Measurements from ENCODE around the gene CHD1. TPM values are rescaled to one million over a fixed set of nuclear protein-coding genes. Genes with fewer than 3 reads are reported as not detected.

CHD1 gene
- total RNA-seq, 1 experiment from 2014 or later, result 41.8 TPM

DNA sequence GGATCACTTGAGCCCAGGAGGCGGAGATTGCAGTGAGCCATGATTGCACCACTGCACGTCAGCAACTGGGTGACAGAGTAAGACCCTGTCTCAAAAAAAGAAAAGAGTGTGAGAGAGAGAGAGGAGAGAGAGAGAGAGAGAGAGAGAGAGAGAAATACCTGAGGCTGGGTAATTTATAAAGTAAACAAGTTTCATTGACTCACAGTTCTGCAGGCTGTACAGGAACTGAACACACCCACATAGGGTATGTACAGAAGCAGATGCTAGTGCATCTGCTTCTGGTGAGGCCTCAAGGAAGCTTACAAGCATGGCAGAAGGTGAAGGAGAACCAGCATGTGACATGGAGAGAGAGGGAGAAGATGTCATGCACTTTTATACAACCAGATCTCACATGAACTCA lies 46.4 kb upstream of the CHD1 start (continued):
- no peak for TF ChIP-seq ZSCAN18 (CRISPR knock-in tag; IDR thresholded peaks at IDR 0.05)
- no peak for TF ChIP-seq ATF3 (CRISPR knock-in tag; conservative IDR thresholded peaks at IDR 0.05)
- no peak for TF ChIP-seq ZNF219 (CRISPR knock-in tag; IDR thresholded peaks at IDR 0.05; ENCODE audit: borderline replicate concordance)
- no peak for TF ChIP-seq GTF2I (CRISPR knock-in tag; conservative IDR thresholded peaks at IDR 0.05)
- TF ChIP-seq, protein P1, sequence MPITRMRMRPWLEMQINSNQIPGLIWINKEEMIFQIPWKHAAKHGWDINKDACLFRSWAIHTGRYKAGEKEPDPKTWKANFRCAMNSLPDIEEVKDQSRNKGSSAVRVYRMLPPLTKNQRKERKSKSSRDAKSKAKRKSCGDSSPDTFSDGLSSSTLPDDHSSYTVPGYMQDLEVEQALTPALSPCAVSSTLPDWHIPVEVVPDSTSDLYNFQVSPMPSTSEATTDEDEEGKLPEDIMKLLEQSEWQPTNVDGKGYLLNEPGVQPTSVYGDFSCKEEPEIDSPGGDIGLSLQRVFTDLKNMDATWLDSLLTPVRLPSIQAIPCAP (CRISPR knock-in tag; IDR thresholded peaks at IDR 0.05), result no peak
- TF ChIP-seq, protein P2, sequence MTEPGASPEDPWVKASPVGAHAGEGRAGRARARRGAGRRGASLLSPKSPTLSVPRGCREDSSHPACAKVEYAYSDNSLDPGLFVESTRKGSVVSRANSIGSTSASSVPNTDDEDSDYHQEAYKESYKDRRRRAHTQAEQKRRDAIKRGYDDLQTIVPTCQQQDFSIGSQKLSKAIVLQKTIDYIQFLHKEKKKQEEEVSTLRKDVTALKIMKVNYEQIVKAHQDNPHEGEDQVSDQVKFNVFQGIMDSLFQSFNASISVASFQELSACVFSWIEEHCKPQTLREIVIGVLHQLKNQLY (CRISPR knock-in tag; IDR thresholded peaks at IDR 0.05), result no peak
- no peak for TF ChIP-seq EMX1 (CRISPR knock-in tag; IDR thresholded peaks at IDR 0.05)
- TF ChIP-seq NFE2L1 (CRISPR knock-in tag; IDR thresholded peaks at IDR 0.05), result no peak
- no peak for TF ChIP-seq SP1 (CRISPR knock-in tag; conservative IDR thresholded peaks at IDR 0.05)
- TF ChIP-seq FOXP1 (CRISPR knock-in tag; IDR thresholded peaks at IDR 0.05; ENCODE audit: borderline replicate concordance), result no peak
- no peak for TF ChIP-seq ESRRA (CRISPR knock-in tag; IDR thresholded peaks at IDR 0.05; ENCODE audit: borderline replicate concordance)
- TF ChIP-seq, protein P3, sequence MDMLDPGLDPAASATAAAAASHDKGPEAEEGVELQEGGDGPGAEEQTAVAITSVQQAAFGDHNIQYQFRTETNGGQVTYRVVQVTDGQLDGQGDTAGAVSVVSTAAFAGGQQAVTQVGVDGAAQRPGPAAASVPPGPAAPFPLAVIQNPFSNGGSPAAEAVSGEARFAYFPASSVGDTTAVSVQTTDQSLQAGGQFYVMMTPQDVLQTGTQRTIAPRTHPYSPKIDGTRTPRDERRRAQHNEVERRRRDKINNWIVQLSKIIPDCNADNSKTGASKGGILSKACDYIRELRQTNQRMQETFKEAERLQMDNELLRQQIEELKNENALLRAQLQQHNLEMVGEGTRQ (CRISPR knock-in tag; IDR thresholded peaks at IDR 0.05), result no peak

DNA sequence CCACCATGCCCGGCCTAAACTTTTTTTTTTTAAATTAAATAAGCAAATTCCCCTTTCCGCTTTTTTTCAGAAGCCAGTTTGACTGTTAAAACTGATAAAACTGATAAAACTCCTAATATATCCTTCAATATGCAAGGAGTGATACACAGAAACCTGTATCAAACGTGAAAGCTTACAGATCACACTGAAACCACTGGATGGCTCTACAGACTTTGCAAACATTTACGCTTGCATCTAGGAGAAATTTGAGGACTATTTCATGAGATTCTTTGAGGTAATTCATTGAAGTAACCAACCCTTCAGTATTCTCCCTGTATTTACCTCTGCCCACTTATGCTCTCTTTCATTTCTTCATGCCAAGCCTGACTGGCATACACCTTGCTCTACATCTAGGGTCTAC lies 40.6 kb upstream of the CHD1 start:
- H3K4me3 Mint-ChIP-seq, result no peak overlapping the region
- H3K9me3 Mint-ChIP-seq, result peaks cover 16% of the 10 kb centered on the region
- ChIA-PET CTCF (no interaction called here), POLR2A (no interaction called here)
- peaks cover 9% of the 10 kb centered on the region for H3K27me3 Mint-ChIP-seq (ENCODE audit: low read depth)
- peaks cover 7% of the 10 kb centered on the region; the same call in 1 of the 2 replicates for H3K36me3 Mint-ChIP-seq
- ATAC-seq, result no peak
- DNase-seq (ENCODE audit: low spot score), result no peak
- H3K4me1 Mint-ChIP-seq, result no peaks in the 10 kb centered on the region; the same call in 1 of the 2 replicates
- no peak overlapping the region for H3K27ac Mint-ChIP-seq
- TF ChIP-seq SP1 (CRISPR knock-in tag; conservative IDR thresholded peaks at IDR 0.05), result no peak
- no peak for TF ChIP-seq PREB (CRISPR knock-in tag; IDR thresholded peaks at IDR 0.05; ENCODE audit: borderline replicate concordance)
- TF ChIP-seq ETV6 (CRISPR knock-in tag; IDR thresholded peaks at IDR 0.05), result no peak
- no peak for TF ChIP-seq ATF3 (CRISPR knock-in tag; conservative IDR thresholded peaks at IDR 0.05)
- TF ChIP-seq OVOL2 (CRISPR knock-in tag; IDR thresholded peaks at IDR 0.05; ENCODE audit: borderline replicate concordance), result no peak
- TF ChIP-seq, protein P4, sequence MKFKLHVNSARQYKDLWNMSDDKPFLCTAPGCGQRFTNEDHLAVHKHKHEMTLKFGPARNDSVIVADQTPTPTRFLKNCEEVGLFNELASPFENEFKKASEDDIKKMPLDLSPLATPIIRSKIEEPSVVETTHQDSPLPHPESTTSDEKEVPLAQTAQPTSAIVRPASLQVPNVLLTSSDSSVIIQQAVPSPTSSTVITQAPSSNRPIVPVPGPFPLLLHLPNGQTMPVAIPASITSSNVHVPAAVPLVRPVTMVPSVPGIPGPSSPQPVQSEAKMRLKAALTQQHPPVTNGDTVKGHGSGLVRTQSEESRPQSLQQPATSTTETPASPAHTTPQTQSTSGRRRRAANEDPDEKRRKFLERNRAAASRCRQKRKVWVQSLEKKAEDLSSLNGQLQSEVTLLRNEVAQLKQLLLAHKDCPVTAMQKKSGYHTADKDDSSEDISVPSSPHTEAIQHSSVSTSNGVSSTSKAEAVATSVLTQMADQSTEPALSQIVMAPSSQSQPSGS (CRISPR knock-in tag; IDR thresholded peaks at IDR 0.05; ENCODE audit: borderline replicate concordance, low read depth), result no peak
- TF ChIP-seq EMX1 (CRISPR knock-in tag; IDR thresholded peaks at IDR 0.05), result no peak
- TF ChIP-seq RELA (CRISPR knock-in tag; IDR thresholded peaks at IDR 0.05; ENCODE audit: borderline replicate concordance), result no peak
- TF ChIP-seq ZNF138 (CRISPR knock-in tag; conservative IDR thresholded peaks at IDR 0.05), result no peak
- TF ChIP-seq ZNF423 (CRISPR knock-in tag; IDR thresholded peaks at IDR 0.05), result no peak
- TF ChIP-seq, protein P2 (CRISPR knock-in tag; IDR thresholded peaks at IDR 0.05), result no peak
- TF ChIP-seq ZNF232 (CRISPR knock-in tag; IDR thresholded peaks at IDR 0.05), result no peak
- TF ChIP-seq GTF2I (CRISPR knock-in tag; conservative IDR thresholded peaks at IDR 0.05), result no peak
- no peak for TF ChIP-seq CREB1 (CRISPR knock-in tag; IDR thresholded peaks at IDR 0.05)
- TF ChIP-seq, protein P5, sequence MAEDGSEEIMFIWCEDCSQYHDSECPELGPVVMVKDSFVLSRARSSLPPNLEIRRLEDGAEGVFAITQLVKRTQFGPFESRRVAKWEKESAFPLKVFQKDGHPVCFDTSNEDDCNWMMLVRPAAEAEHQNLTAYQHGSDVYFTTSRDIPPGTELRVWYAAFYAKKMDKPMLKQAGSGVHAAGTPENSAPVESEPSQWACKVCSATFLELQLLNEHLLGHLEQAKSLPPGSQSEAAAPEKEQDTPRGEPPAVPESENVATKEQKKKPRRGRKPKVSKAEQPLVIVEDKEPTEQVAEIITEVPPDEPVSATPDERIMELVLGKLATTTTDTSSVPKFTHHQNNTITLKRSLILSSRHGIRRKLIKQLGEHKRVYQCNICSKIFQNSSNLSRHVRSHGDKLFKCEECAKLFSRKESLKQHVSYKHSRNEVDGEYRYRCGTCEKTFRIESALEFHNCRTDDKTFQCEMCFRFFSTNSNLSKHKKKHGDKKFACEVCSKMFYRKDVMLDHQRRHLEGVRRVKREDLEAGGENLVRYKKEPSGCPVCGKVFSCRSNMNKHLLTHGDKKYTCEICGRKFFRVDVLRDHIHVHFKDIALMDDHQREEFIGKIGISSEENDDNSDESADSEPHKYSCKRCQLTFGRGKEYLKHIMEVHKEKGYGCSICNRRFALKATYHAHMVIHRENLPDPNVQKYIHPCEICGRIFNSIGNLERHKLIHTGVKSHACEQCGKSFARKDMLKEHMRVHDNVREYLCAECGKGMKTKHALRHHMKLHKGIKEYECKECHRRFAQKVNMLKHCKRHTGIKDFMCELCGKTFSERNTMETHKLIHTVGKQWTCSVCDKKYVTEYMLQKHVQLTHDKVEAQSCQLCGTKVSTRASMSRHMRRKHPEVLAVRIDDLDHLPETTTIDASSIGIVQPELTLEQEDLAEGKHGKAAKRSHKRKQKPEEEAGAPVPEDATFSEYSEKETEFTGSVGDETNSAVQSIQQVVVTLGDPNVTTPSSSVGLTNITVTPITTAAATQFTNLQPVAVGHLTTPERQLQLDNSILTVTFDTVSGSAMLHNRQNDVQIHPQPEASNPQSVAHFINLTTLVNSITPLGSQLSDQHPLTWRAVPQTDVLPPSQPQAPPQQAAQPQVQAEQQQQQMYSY (CRISPR knock-in tag; IDR thresholded peaks at IDR 0.05), result no peak
- TF ChIP-seq SMAD3 (CRISPR knock-in tag; IDR thresholded peaks at IDR 0.05; ENCODE audit: borderline replicate concordance), result no peak
- TF ChIP-seq, protein P3 (CRISPR knock-in tag; IDR thresholded peaks at IDR 0.05), result no peak

Measured in WTC11 (cell line).